Fibroblast of mammary gland (primary cell): ENCODE results near the gene PPP1R12B.
"Not testable (repeated sequence)": the region's sequence is repeated elsewhere in the genome, so short reads cannot be mapped to it uniquely, and the experiment has no call there.

Source experiments
- DNase-seq: peaks from one replicate; pipeline ENCODE4 v3.0.0-alpha.2; 2010; ENCODE audit warnings: low read depth
- H3K4me3 ChIP-seq: 2 replicates; pipeline ENCODE4 v1.5.1; 2011; ENCODE audit warnings: low read depth, mild to moderate bottlenecking, low read length, moderate library complexity; ENCODE audit not compliant: control insufficient read depth
- CTCF ChIP-seq: conservative IDR thresholded peaks from 2 replicates; pipeline ENCODE4 v1.5.1; 2011; ENCODE audit warnings: low read depth, low read length, inconsistent platforms; ENCODE audit not compliant: control insufficient read depth, insufficient read depth

PPP1R12B gene

GRCh38 chr1:202462342-202463076 lies 114.0 kb downstream of the PPP1R12B start:
- no peak overlapping the region for H3K4me3 ChIP-seq
- no peak for TF ChIP-seq CTCF
- DNase-seq, result no peak

GRCh38 chr1:202464153-202464742 lies 115.7 kb downstream of the PPP1R12B start:
- peak; percentile 75 for DNase-seq
- H3K4me3 ChIP-seq, result not testable (repeated sequence)
- TF ChIP-seq CTCF, result peak; percentile 47

- peak; percentile 27 for DNase-seq
- H3K4me3 ChIP-seq, result not testable (repeated sequence)
Measured at GRCh38 chr1:202465644-202466270, 117.3 kb downstream of the PPP1R12B start.

GRCh38 chr1:202466339-202466738 lies 117.8 kb downstream of the PPP1R12B start:
- not testable (repeated sequence) for DNase-seq, H3K4me3 ChIP-seq

GRCh38 chr1:202467381-202467780 lies 118.9 kb downstream of the PPP1R12B start:
- not testable (repeated sequence) for DNase-seq, H3K4me3 ChIP-seq

GRCh38 chr1:202468695-202469094 lies 120.2 kb downstream of the PPP1R12B start:
- H3K4me3 ChIP-seq, DNase-seq: not testable (repeated sequence)

GRCh38 chr1:202469123-202469522 lies 120.6 kb downstream of the PPP1R12B start:
- not testable (repeated sequence) for H3K4me3 ChIP-seq, DNase-seq

- no peak for TF ChIP-seq CTCF
- H3K4me3 ChIP-seq, result no peak overlapping the region
- no peak for DNase-seq
Measured at GRCh38 chr1:202471246-202471645, 122.7 kb downstream of the PPP1R12B start.

- not testable (repeated sequence) for H3K4me3 ChIP-seq
Measured at GRCh38 chr1:202472347-202473124, 124.0 kb downstream of the PPP1R12B start.

GRCh38 chr1:202473266-202474045 lies 125.0 kb downstream of the PPP1R12B start:
- H3K4me3 ChIP-seq, DNase-seq: not testable (repeated sequence)

More at GRCh38 chr1:202472347-202473124, 124.0 kb downstream of the PPP1R12B start:
- not testable (repeated sequence) for DNase-seq

- not testable (repeated sequence) for H3K4me3 ChIP-seq, DNase-seq
Measured at GRCh38 chr1:202479661-202480060, 131.2 kb downstream of the PPP1R12B start.

- not testable (repeated sequence) for H3K4me3 ChIP-seq
Measured at GRCh38 chr1:202480640-202481039, 132.1 kb downstream of the PPP1R12B start.

GRCh38 chr1:202483362-202483761 lies 134.9 kb downstream of the PPP1R12B start:
- DNase-seq, result peak; percentile 57
- H3K4me3 ChIP-seq, result not testable (repeated sequence)

More at GRCh38 chr1:202480640-202481039, 132.1 kb downstream of the PPP1R12B start:
- peak; percentile 27 for DNase-seq
